Osteoblast (primary cell): Measurements from ENCODE around the gene PTX4. TPM values are rescaled to one million over a fixed set of nuclear protein-coding genes. Genes with fewer than 3 reads are reported as not detected.

Experiments
- DNase-seq: peaks from one replicate; pipeline ENCODE4 v3.0.0; 2011; ENCODE audit warnings: low spot score, mixed read lengths; ENCODE audit not compliant: insufficient read length; ENCODE audit errors: missing footprints
- H2AFZ ChIP-seq: 2 replicates; pipeline ENCODE4 v1.6.0; 2011; ENCODE audit warnings: mild to moderate bottlenecking, low read length
- H3K27ac ChIP-seq: 2 replicates; pipeline ENCODE4 v1.5.1; 2011; ENCODE audit warnings: mild to moderate bottlenecking, low read depth, low read length, moderate library complexity
- H3K27me3 ChIP-seq: 2 replicates; pipeline ENCODE4 v1.6.0; 2012; ENCODE audit warnings: mild to moderate bottlenecking, control low read depth, inconsistent platforms, low read length, moderate library complexity; ENCODE audit not compliant: insufficient read depth
- H3K36me3 ChIP-seq: 2 replicates; pipeline ENCODE4 v1.5.1; 2011; ENCODE audit warnings: mild to moderate bottlenecking, low read length, control low read depth, moderate library complexity; ENCODE audit not compliant: insufficient read depth
- H3K4me1 ChIP-seq: 2 replicates; pipeline ENCODE4 v1.5.1; 2011; ENCODE audit warnings: mild to moderate bottlenecking, low read length, control low read depth, moderate library complexity; ENCODE audit not compliant: insufficient read depth
- H3K4me2 ChIP-seq: 2 replicates; pipeline ENCODE4 v1.6.0; 2011; ENCODE audit warnings: mild to moderate bottlenecking, low read length; ENCODE audit not compliant: insufficient read depth
- H3K4me3 ChIP-seq: fragments of 200-600 bp; sonication (generic); 3 replicates; pipeline ENCODE4 v1.5.1; 2012; ENCODE audit warnings: mild to moderate bottlenecking, low read length, inconsistent platforms; ENCODE audit not compliant: insufficient read depth
- H3K79me2 ChIP-seq: 2 replicates; pipeline ENCODE4 v1.6.0; 2012; ENCODE audit warnings: mild to moderate bottlenecking, low read length, control low read depth, inconsistent platforms; ENCODE audit not compliant: insufficient read depth
- H3K9me3 ChIP-seq: 2 replicates; pipeline ENCODE4 v1.5.1; 2011; ENCODE audit warnings: low read depth, low read length, control low read depth
- H4K20me1 ChIP-seq: 2 replicates; pipeline ENCODE4 v1.6.0; 2012; ENCODE audit warnings: mild to moderate bottlenecking, low read length, control low read depth; ENCODE audit not compliant: insufficient read depth
- total RNA-seq: library from RNA; depleted of rRNA; stranded (reverse); fragments of >200 nt; gene quantifications from 2 replicates; pipeline ENCODE4 v1.2.3, GENCODE V29; 2012
- TF ChIP-seq, protein P1 (sequence below): IDR thresholded peaks from 2 replicates; pipeline ENCODE4 v1.5.1; 2011; ENCODE audit warnings: mild to moderate bottlenecking, low read depth, low read length, moderate library complexity; ENCODE audit errors: extremely low read depth

The PTX4 gene
- total RNA-seq, 1 donor: not detected

DNA sequence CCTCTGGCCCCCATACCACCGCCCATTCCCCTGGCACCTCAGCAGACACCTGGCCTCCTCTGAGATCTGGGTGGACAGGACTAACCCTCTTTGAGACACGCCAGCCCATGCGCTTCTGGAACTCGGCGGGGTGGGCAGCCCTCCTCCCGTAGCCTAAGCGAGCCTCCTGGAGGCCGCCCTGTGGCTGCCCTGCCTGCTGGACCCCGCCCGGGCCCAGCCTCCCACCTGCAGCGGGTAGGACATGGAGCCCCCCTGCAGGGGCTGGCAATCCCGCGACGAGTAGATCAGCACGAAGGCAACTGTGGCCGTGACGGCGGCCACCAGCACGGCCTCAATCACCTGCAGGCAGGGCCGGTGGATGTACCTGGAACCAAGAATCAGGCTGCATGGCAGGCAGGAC, 36.2 kb downstream of the PTX4 start:
- Histone ChIP-seq H3K36me3 (peaks cover 14% of the 10 kb centered on the region), H3K79me2 (peaks cover under 1% of the 10 kb centered on the region), H3K27ac (no peak overlapping the region), H3K4me1 (no peaks in the 10 kb centered on the region), H3K27me3 (no peaks in the 10 kb centered on the region), H3K4me2 (no peak overlapping the region), H2AFZ (no peak overlapping the region), H4K20me1 (no peaks in the 10 kb centered on the region), H3K9me3 (no peaks in the 10 kb centered on the region), H3K4me3 (no peak overlapping the region)
- DNase-seq: no peak
- TF ChIP-seq, protein P1, sequence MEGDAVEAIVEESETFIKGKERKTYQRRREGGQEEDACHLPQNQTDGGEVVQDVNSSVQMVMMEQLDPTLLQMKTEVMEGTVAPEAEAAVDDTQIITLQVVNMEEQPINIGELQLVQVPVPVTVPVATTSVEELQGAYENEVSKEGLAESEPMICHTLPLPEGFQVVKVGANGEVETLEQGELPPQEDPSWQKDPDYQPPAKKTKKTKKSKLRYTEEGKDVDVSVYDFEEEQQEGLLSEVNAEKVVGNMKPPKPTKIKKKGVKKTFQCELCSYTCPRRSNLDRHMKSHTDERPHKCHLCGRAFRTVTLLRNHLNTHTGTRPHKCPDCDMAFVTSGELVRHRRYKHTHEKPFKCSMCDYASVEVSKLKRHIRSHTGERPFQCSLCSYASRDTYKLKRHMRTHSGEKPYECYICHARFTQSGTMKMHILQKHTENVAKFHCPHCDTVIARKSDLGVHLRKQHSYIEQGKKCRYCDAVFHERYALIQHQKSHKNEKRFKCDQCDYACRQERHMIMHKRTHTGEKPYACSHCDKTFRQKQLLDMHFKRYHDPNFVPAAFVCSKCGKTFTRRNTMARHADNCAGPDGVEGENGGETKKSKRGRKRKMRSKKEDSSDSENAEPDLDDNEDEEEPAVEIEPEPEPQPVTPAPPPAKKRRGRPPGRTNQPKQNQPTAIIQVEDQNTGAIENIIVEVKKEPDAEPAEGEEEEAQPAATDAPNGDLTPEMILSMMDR: no peak

DNA sequence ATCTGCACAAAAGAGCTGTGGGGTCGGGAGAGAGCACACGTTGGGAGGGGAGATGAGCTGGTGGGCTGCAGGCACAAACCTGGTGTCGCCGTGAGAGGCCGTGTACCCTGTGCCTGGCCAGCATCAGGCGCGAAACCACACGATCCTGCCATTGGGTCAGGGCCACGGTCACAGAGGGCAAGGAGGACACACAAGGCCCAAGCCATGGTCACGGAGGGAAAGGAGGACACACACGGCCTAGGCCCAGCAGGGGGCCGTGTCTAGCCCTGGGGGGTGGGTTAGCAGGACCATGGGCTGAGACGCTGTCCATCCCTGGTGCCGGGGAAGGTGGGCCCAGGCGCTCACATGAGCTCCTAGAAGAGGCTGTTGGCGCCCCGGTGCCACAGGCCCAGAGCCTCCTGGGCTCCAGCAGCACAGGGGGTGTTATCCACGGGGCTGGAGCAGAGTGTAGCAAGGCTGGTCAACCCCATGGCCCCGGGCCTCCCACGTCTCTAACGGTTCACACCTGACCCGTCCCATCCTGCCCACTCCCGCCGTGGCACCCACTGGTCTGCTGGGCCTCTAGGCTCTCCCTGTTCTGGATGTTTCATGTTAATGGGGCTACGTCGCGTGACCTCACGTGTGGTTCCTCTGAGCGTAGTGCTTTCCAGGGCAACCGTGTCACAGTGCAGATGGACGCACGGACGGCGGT, 36.9 kb downstream of the PTX4 start:
- Histone ChIP-seq H3K36me3 (peaks cover 14% of the 10 kb centered on the region), H3K27ac (no peak overlapping the region), H3K4me2 (no peak overlapping the region), H3K4me3 (no peak overlapping the region), H3K4me1 (no peaks in the 10 kb centered on the region), H2AFZ (no peak overlapping the region), H4K20me1 (no peaks in the 10 kb centered on the region), H3K27me3 (no peaks in the 10 kb centered on the region), H3K79me2 (no peaks in the 10 kb centered on the region), H3K9me3 (no peaks in the 10 kb centered on the region)
- DNase-seq: no peak
- TF ChIP-seq, protein P1: no peak

DNA sequence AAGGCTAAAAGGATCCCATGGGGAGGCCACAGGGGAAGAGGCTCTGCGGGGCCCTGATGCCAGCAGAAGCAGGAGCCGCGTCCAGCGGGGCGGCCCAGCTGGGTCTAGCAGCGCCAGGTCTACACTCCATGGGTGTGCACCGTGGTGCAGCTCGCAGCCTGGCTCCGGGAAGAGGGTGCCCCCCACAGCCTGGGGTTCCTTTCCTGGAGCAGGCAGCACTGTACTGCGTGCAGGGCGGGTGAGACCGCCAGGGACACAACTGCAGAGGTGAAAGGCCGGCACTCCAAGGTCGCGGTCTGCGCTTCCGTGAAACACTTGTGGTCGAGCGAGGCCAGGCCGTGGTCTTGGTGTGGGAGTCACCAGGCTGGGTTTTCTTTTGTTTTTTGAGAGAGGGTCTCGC, 37.9 kb downstream of the PTX4 start:
- Histone ChIP-seq H3K27me3 (no peaks in the 10 kb centered on the region), H3K9me3 (no peaks in the 10 kb centered on the region), H3K36me3 (peaks cover 14% of the 10 kb centered on the region), H2AFZ (no peak overlapping the region), H3K4me3 (no peak overlapping the region), H3K4me2 (no peak overlapping the region), H3K79me2 (no peaks in the 10 kb centered on the region), H3K27ac (no peak overlapping the region), H3K4me1 (no peaks in the 10 kb centered on the region), H4K20me1 (no peaks in the 10 kb centered on the region)
- TF ChIP-seq, protein P1: no peak
- no peak for DNase-seq

DNA sequence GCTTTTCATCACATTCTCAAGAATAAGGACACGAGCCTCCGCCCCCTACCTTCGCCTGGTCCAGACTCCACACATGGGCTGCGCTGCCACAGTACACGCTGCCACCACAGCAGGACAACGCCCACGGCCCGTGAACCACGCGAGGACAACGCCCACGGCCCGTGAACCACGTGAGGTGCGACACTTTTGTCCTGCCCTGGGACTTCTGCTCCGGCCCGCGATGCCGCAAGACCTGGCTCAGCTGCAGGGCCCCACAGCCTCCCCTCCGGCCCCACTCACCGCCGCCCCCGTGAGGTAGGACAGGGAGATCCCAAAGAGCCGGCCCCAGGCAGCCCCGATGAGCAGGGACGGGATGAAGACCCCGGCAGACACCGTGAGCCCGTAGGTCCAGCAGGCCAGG, 38.5 kb downstream of the PTX4 start:
- Histone ChIP-seq H3K4me1 (no peaks in the 10 kb centered on the region), H3K4me2 (no peak overlapping the region), H3K27ac (no peak overlapping the region), H3K4me3 (no peak overlapping the region), H3K79me2 (no peaks in the 10 kb centered on the region), H3K9me3 (no peaks in the 10 kb centered on the region), H3K36me3 (peaks cover 14% of the 10 kb centered on the region), H2AFZ (no peak overlapping the region), H4K20me1 (no peaks in the 10 kb centered on the region), H3K27me3 (no peaks in the 10 kb centered on the region)
- TF ChIP-seq, protein P1: no peak
- no peak for DNase-seq
